ENCODE data around the gene SYMPK. TPM values are rescaled to one million over a fixed set of nuclear protein-coding genes. Genes with fewer than 3 reads are reported as not detected.
A peak's percentile ranks its signal among the peaks of the same experiment; 100 is the strongest.

The SYMPK gene
- total RNA-seq, 1 donor from 2014 or later, result 73.1 TPM

- peak overlapping the region; percentile 39 for H3K4me3 ChIP-seq
- peaks cover 7% of the 10 kb centered on the region for H3K4me1 ChIP-seq
- no peaks in the 10 kb centered on the region for H3K9me3 ChIP-seq
- H3K27ac ChIP-seq, result peak overlapping the region; percentile 74
- intact Hi-C loops (cut with DNase I), result no loop called here
- H3K36me3 ChIP-seq, result no peaks in the 10 kb centered on the region
- ATAC-seq (peak; percentile 60 to 82), DNase-seq (no peak)
- TF ChIP-seq CTCF (IDR thresholded peaks at IDR 0.05), result no peak
- peaks cover 8% of the 10 kb centered on the region for H3K27me3 ChIP-seq (ENCODE audit: low read depth)
Observed at GRCh38 chr19:45876411-45877197, 13.7 kb upstream of the SYMPK start.

GRCh38 chr19:45876161-45876410 lies 13.1 kb upstream of the SYMPK start:
- peak; percentile 11 to 38 for ATAC-seq
- peaks cover 7% of the 10 kb centered on the region for H3K4me1 ChIP-seq

DNA sequence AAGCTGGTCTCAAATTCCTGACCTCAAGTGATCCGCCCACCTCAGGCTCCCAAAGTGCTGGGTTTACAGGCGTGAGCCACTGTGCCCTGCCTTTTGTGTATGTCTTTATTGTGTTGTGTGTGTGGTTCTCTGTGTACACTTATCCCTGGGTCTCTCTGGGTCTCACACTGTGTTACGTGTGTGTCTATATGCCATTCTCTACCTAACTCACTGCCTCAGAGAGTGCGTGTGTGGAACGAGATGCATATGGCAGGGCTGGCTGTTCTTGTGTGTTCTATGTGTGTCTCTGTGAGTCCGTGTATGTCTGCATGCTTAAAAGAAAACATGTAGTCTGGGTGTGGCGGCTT lies 11.6 kb upstream of the SYMPK start:
- no peak for TF ChIP-seq CTCF (IDR thresholded peaks at IDR 0.05)
- no peak overlapping the region for H3K27ac ChIP-seq
- no peak overlapping the region for H3K4me3 ChIP-seq
- no peak for DNase-seq
- H3K27me3 ChIP-seq (ENCODE audit: low read depth), result peaks cover 8% of the 10 kb centered on the region
- intact Hi-C loops (cut with DNase I), result no loop called here
- H3K9me3 ChIP-seq, result no peaks in the 10 kb centered on the region
- no peaks in the 10 kb centered on the region for H3K36me3 ChIP-seq
- no peak for ATAC-seq
- H3K4me1 ChIP-seq, result peaks cover 7% of the 10 kb centered on the region

More at GRCh38 chr19:45876161-45876410, 13.1 kb upstream of the SYMPK start:
- no peak for TF ChIP-seq CTCF (IDR thresholded peaks at IDR 0.05)
- intact Hi-C loops (cut with DNase I), result no loop called here
- Histone ChIP-seq H3K27me3 (ENCODE audit: low read depth) (peaks cover 8% of the 10 kb centered on the region), H3K4me3 (no peak overlapping the region), H3K9me3 (no peaks in the 10 kb centered on the region), H3K36me3 (no peaks in the 10 kb centered on the region), H3K27ac (no peak overlapping the region)
- no peak for DNase-seq

DNA sequence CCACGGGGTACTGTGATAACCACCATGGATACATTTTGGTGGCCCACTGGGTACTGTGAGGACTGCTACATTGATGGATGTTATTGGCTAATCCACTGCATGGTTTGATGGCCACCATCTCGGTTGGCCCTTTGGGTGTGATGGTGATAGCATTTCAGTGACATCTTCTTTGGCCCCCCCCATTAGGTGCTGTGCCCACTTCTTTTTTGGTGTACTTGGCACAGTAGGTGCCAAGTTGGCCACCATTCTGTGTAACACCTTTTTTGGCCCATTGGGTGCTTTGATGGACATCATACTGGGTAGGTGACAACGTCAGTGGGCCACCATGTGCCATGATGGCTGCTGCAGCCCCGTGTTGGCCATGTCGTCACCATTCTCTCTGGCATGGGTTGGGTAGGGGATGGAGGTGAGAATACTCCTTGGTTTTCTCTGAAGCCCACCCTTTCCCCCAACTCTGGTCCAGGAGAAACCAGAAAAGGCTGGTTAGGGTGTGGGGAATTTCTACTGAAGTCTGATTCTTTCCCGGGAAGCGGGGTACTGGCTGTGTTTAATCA lies 10.3 kb upstream of the SYMPK start:
- H3K36me3 ChIP-seq, result no peaks in the 10 kb centered on the region
- H3K4me3 ChIP-seq, result no peak overlapping the region
- peaks cover 8% of the 10 kb centered on the region for H3K27me3 ChIP-seq (ENCODE audit: low read depth)
- no peaks in the 10 kb centered on the region for H3K9me3 ChIP-seq
- H3K4me1 ChIP-seq, result peaks cover 7% of the 10 kb centered on the region
- H3K27ac ChIP-seq, result no peak overlapping the region
- no peak for TF ChIP-seq CTCF (IDR thresholded peaks at IDR 0.05)
- no peak for DNase-seq
- ATAC-seq, result no peak
- intact Hi-C loops (cut with DNase I), result no loop called here

- intact Hi-C loops (cut with DNase I), result no loop called here
- H3K27ac ChIP-seq, result no peak overlapping the region
- H3K4me3 ChIP-seq, result no peak overlapping the region
- ATAC-seq, result no peak
- no peaks in the 10 kb centered on the region for H3K36me3 ChIP-seq
- no peak for TF ChIP-seq CTCF (IDR thresholded peaks at IDR 0.05)
- H3K4me1 ChIP-seq, result peaks cover 7% of the 10 kb centered on the region
- peaks cover 8% of the 10 kb centered on the region for H3K27me3 ChIP-seq (ENCODE audit: low read depth)
- H3K9me3 ChIP-seq, result no peaks in the 10 kb centered on the region
- DNase-seq, result no peak
Observed at GRCh38 chr19:45872095-45872919, 9.4 kb upstream of the SYMPK start.

Measured in lower lobe of right lung (tissue), 2 donors.